Liver (tissue), 9 donors: ENCODE data around the gene TREX2. TPM values are rescaled to one million over a fixed set of nuclear protein-coding genes. Genes with fewer than 3 reads are reported as not detected.

Source experiments
- DNase-seq: peaks from one replicate; pipeline ENCODE4 v3.0.0-alpha.2; 2017; ENCODE audit warnings: low spot score
- H3K27ac ChIP-seq, 2 donors: one replicate each; pipeline ENCODE4 v1.7.0; 2013; ENCODE audit warnings: inconsistent platforms in 2 of 2, low read length in 2 of 2, control low read depth in 1 of 2, low read depth in 1 of 2, mild to moderate bottlenecking in 1 of 2
- H3K27me3 ChIP-seq, 4 donors: one replicate each; pipeline versions ENCODE4 v1.6.1 to v1.7.0; 2013; ENCODE audit warnings: low read length in 3 of 4, inconsistent platforms in 1 of 4, mild to moderate bottlenecking in 1 of 4, moderate library complexity in 1 of 4; ENCODE audit not compliant: control insufficient read depth in 4 of 4, insufficient read depth in 4 of 4
- H3K36me3 ChIP-seq, 4 donors: one replicate each; pipeline versions ENCODE4 v1.6.1 to v1.7.0; 2013; ENCODE audit warnings: low read length in 3 of 4, mild to moderate bottlenecking in 3 of 4, low read depth in 1 of 4, moderate library complexity in 1 of 4; ENCODE audit not compliant: control insufficient read depth in 4 of 4, insufficient read depth in 3 of 4
- H3K4me1 ChIP-seq, 4 donors: one replicate each; pipeline versions ENCODE4 v1.6.1 to v1.7.0; 2013; ENCODE audit warnings: low read length in 3 of 4, mild to moderate bottlenecking in 3 of 4, moderate library complexity in 1 of 4; ENCODE audit not compliant: control insufficient read depth in 4 of 4, insufficient read depth in 4 of 4
- H3K4me3 ChIP-seq, 3 donors: one replicate each; pipeline versions ENCODE4 v1.6.1 to v1.7.0; 2013; ENCODE audit warnings: low read length in 3 of 3, control low read depth in 1 of 3, low read depth in 1 of 3, mild to moderate bottlenecking in 1 of 3
- H3K9ac ChIP-seq, 2 donors: one replicate each; pipeline ENCODE4 v1.7.0; 2013; ENCODE audit warnings: low read length in 2 of 2, mild to moderate bottlenecking in 2 of 2, moderate library complexity in 2 of 2, control low read depth in 1 of 2, low read depth in 1 of 2
- H3K9me3 ChIP-seq, 4 donors: one replicate each; pipeline versions ENCODE4 v1.6.1 to v1.7.0; 2013; ENCODE audit warnings: low read length in 3 of 4; ENCODE audit not compliant: control insufficient read depth in 4 of 4
- ATF3 ChIP-seq: IDR thresholded peaks from 2 replicates; pipeline ENCODE4 v1.6.1; 2016; ENCODE audit warnings: antibody characterized with exemption
- CTCF ChIP-seq: fragments of 150-350 bp; IDR thresholded peaks from 2 replicates; pipeline ENCODE4 v1.5.1; 2017; ENCODE audit warnings: improper control_type of control experiment, low read depth, low read length; ENCODE audit not compliant: missing input control
- GABPA ChIP-seq, 2 donors: IDR thresholded peaks in 1 of 2; conservative IDR thresholded peaks in 1 of 2; 2 replicates each; pipeline ENCODE4 v1.6.1; 2016; ENCODE audit warnings: antibody characterized with exemption in 2 of 2, mild to moderate bottlenecking in 1 of 2, moderate library complexity in 1 of 2
- HNF4A ChIP-seq, 2 donors: conservative IDR thresholded peaks; 2 replicates each; pipeline ENCODE4 v1.6.1; 2016; ENCODE audit warnings: antibody characterized with exemption in 2 of 2, mild to moderate bottlenecking in 2 of 2
- JUND ChIP-seq, 2 donors: IDR thresholded peaks; 2 replicates each; pipeline ENCODE4 v1.6.1; 2016; ENCODE audit warnings: antibody characterized with exemption in 2 of 2
- NR2F2 ChIP-seq: IDR thresholded peaks from 2 replicates; pipeline ENCODE4 v1.6.1; 2016; ENCODE audit warnings: antibody characterized with exemption
- RAD21 ChIP-seq, 2 donors: IDR thresholded peaks; 2 replicates each; pipeline ENCODE4 v1.6.1; 2016; ENCODE audit warnings: antibody characterized with exemption in 2 of 2, mild to moderate bottlenecking in 2 of 2
- REST ChIP-seq: IDR thresholded peaks from 2 replicates; pipeline ENCODE4 v1.6.1; 2016; ENCODE audit warnings: antibody characterized with exemption, mild to moderate bottlenecking
- TAF1 ChIP-seq: conservative IDR thresholded peaks from 2 replicates; pipeline ENCODE4 v1.6.1; 2016; ENCODE audit warnings: antibody characterized with exemption, mild to moderate bottlenecking
- ZBTB33 ChIP-seq: IDR thresholded peaks from 2 replicates; pipeline ENCODE4 v1.6.1; 2016; ENCODE audit warnings: antibody characterized with exemption
- WGBS: extraction: QIAGEN DNeasy Blood & Tissue Kit; methylation state at CpG from one replicate; pipeline ENCODE4 v1.1.7; 2013; 5-methylcytosine and 5-hydroxymethylcytosine counted together
- polyA plus RNA-seq, 2 donors: library from polyadenylated mRNA; stranded (reverse) in 1 of 2; unstranded in 1 of 2; fragments of 200-250 nt in 1 of 2; fragments of >200 nt in 1 of 2; fragmentation: Nextera tagmentation in 1 of 2; extraction: Ambion mirVana in 1 of 2; gene quantifications; one replicate each; pipeline versions ENCODE4 v1.2.1 to v1.2.3, GENCODE V29; 2013 to 2015
- total RNA-seq, 2 donors: library from RNA; depleted of rRNA; stranded (reverse); fragments of >200 nt; gene quantifications; one replicate each; pipeline ENCODE4 v1.2.3, GENCODE V29; 2014
- donor health status: healthy.
- donor health status: healthy.
- donor health status: healthy.
- donor health status: healthy.
- donor health status: healthy.

TREX2 gene
- total and polyA plus RNA-seq, 4 donors = 0.13 to 1.3 (median 1.2) TPM; not detected in 1

GRCh38 chrX:153430796-153431195, 15.1 kb downstream of the TREX2 start:
- 88% methylated on average over 6 of the region's 6 CpGs for WGBS
- no peak overlapping the region for H3K4me3 ChIP-seq
- no peak for DNase-seq
- peaks cover 0 to 8% (median 0%) of the 10 kb centered on the region in 4 donors for H3K27me3 ChIP-seq
- no peaks in the 10 kb centered on the region for H3K36me3 ChIP-seq
- no peak overlapping the region for H3K9ac ChIP-seq
- H3K27ac ChIP-seq = no peak overlapping the region
- peaks cover 0 to 6% (median 1%) of the 10 kb centered on the region in 4 donors for H3K9me3 ChIP-seq
- no peaks in the 10 kb centered on the region for H3K4me1 ChIP-seq
- TF ChIP-seq TAF1 = no peak
- TF ChIP-seq JUND (IDR thresholded peaks at IDR 0.05) = no peak

- TF ChIP-seq ATF3 (no peak), ZBTB33 (no peak), REST (no peak), GABPA (IDR thresholded peaks at IDR 0.05 in 1 of 2, conservative IDR thresholded peaks at IDR 0.05 in 1 of 2) (no peak), NR2F2 (no peak), RAD21 (IDR thresholded peaks at IDR 0.05) (no peak), CTCF (no peak), HNF4A (conservative IDR thresholded peaks at IDR 0.05) (no peak)
- DNase-seq = no peak
- Histone ChIP-seq H3K4me3 (no peak overlapping the region), H3K4me1 (no peaks in the 10 kb centered on the region), H3K27me3 (peaks cover 0 to 4% (median 0%) of the 10 kb centered on the region in 4 donors), H3K36me3 (no peaks in the 10 kb centered on the region), H3K27ac (no peak overlapping the region), H3K9me3 (peaks cover 0 to 6% (median 1%) of the 10 kb centered on the region in 4 donors), H3K9ac (no peak overlapping the region)
- WGBS = 95% methylated on average over 3 of the region's 3 CpGs
These were observed 19.7 kb downstream of the TREX2 start for GRCh38 chrX:153426204-153426603.
